NCI-H2227 (cell line): ENCODE data around the gene ICAM2.

Experiments
- DNase-seq: peaks from one replicate; lab custom pipeline; 2025; ENCODE audit not compliant: unreplicated experiment; lab: John Stamatoyannopoulos, UW

ICAM2 gene

GRCh38 chr17:64020056-64020766 is at the start of gene ICAM2:
ICAM2 (minus strand) TSS chr17:64020633; CDS start chr17:64006691, 13,942 bp downstream.
- DNase-seq: no peak

- DNase-seq: no peak
Measured at GRCh38 chr17:64070213-64070612, 49.8 kb upstream of the ICAM2 start.

DNA sequence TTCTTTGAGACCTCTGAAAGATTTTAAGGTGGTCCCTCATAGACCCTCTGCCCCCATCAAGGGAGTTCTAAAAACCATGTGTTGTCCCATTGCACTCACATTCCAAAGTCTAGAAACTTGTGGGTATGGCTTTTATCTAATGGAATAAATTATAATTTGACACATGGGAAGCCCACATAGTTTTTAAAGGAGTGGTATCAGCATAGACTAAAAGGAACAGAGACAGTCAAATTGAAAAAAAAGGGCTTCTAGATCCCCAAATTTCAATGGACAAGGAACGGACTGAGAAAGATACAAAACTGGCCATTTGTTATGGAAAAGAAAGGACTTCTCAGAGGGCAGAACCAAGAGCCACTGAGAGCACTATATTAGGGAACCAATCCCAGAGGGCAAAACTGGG is 48.7 kb upstream of the ICAM2 start:
- DNase-seq: no peak

GRCh38 chr17:64067657-64068056 is 47.2 kb upstream of the ICAM2 start:
- DNase-seq: no peak

GRCh38 chr17:64066716-64067115 is 46.3 kb upstream of the ICAM2 start:
- DNase-seq: no peak

DNA sequence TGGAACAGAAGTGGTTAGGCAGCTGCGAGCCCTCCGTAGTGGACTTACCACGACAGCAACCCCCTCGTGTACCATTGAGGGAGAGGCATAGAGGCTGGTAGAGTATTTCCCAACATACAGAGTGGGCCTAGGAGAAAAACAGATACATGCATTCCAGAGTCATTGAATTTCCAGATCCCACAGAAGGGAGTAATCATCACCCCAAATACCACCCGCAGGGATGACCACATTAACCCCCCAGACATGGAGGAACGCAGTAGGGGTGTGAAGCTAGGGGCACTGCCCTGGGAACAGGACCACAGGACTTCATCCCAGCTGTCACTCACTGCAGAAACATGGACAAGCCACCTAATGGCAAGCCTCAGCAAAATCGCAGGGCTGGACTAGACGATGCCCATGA is 44.7 kb upstream of the ICAM2 start:
- no peak for DNase-seq

DNA sequence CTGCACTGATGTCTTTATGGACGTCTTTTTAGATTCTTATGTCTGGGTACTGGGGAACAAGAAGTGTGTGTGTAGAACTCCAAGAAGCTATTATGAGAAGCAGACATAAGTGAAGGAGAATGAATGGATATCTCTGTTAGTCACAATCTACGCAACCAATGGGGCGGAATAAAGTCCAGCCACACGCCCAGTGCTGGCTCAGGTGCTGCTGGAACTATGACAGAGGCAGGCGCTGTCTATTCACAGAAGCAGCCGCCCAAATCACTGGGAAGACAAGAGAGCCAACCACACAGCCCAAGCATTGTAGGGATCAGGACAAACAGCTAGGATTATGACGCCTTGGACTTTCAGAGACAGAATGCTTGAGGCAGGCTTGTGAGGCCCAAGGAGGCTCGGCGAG is 43.9 kb upstream of the ICAM2 start:
- no peak for DNase-seq

GRCh38 chr17:64063766-64064224 is 43.4 kb upstream of the ICAM2 start:
- peak; percentile 11 for DNase-seq

- DNase-seq: no peak
Measured at GRCh38 chr17:64063088-64063487, 42.7 kb upstream of the ICAM2 start.

DNA sequence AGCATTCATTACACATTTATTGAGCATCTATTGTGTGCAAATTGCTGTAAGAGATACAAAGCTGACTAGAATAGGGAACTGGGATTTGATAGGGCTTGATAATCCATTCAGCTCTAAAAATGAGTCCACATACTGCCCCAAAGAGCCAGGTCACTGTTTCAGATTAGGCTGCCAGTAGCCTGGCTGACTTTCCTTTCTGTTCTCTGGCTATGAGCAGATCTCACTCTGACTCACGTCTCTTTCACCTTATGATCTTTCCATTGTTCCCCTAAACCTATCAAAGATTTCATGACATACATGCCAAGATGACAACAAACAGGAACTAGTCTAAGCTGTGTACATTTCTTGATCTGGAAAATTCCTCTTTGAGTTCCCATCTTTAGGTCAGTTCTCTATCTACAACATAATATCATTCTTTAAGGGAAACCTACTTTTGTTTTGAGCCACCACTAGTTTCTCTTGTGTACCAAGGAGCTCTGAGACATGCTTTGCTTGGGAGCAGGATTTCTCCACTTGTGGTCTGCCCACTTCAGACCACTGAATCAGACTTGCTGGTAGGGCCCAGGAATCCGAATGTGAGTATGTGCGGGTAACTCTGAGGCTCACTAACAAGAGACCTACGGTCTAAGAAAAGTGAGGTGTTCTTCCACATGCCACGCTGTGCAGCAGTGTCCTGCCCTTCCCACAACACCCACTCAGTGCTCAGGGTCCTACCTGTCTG is 40.9 kb upstream of the ICAM2 start:
- DNase-seq: no peak

- DNase-seq: no peak
Measured at GRCh38 chr17:64060331-64060730, 39.9 kb upstream of the ICAM2 start.

- no peak for DNase-seq
Measured at GRCh38 chr17:64059756-64060155, 39.3 kb upstream of the ICAM2 start.

DNA sequence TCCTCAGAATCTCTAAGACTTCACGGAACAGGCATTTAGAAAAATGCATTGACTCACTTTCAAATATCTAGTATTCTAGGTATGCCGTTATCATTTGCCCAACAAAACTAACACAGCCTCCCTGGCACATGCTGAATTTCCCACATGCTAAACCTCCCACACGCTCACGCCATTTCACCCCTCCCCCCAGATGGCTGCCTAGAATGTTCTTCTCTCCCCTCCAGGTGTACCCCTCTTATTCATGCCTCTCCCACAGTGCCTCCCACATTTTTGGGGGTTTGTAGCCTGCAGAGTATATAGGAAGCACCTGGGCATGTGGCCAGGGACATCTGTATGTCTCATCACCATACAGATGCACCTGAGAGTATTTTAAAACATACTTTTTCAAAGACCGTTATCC is 38.2 kb upstream of the ICAM2 start:
- DNase-seq: no peak

GRCh38 chr17:64057701-64058263 is 37.3 kb upstream of the ICAM2 start:
- no peak for DNase-seq

DNA sequence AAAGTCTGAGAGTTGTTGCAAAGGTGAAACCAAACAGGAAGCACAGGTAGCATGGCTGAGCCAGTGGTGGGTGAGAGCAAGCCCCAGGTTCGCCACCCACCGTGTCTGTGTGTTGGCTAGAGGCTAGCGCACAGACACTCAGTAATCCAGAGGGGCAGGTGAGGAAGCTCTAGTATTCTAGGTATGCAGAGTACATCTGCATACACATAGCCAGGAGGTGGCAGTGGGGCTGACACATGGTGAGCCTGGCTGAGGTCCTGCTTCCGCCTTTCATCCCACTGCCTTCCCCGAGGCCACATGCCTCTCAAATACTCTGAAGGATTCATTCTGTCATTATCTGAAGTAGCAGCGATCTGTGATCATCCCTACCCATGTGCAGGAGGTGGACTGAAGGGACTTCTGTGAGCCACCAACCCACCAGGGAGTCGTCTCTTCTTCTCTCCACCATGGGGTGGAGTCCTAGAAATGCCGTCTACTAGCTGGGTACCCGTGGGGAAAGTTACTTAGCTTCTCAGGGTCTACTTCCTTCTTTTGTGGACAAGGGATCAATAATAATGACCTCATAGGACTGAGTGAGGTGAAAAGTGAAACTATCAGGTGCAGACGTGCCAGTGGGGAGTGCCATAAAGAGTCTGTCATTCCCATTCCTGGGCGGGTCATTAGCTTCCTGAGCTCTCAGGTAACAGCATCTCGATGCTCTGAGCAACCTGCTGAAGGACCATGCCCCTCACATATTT is 36.0 kb upstream of the ICAM2 start:
- DNase-seq: no peak

DNA sequence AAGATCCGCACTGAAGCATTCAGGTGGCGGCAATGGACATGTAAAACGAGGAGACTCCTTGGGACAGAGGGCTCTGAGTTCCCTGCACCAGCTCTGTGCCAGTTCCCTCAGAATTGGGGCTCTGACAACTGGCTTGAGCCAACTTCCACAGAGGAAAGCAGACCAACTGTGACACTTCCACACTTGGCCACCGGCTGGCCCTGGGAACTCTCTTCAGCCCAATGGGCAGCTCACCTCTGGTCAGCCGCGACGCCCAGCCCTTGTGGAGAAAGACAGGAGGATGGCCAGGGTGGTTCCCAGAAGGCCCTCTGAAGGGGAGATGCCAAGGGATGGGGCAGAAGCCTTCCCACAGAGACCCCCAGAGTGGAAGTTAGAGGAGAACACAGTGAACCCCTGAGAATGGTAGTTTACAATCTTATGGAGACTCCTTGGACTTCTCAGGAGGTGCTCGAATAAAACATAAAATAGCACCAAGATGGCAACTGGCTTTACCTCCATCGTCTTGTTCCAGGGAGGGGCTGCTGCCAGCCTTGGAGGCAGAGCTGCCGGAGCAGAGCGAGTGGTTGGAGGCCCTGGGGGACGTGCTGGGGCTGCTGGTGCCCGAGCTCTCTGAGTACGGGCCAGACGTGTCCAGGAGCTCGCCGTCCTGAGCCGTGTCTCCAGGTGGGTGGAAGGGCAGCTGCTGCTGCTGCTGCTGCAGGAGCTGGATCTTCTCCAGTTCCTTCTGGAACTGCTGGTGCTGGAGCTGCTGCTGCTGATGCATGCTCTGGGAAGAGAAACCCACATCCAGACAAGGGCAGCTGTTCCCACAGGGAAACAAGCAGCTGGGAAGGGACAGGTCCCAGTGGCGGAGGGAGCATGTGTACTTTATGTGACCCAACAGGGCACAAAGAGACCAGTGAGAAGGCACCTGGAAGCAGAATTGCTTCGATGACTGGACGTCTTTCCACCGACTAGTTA is 35.0 kb upstream of the ICAM2 start:
- DNase-seq: no peak

DNA sequence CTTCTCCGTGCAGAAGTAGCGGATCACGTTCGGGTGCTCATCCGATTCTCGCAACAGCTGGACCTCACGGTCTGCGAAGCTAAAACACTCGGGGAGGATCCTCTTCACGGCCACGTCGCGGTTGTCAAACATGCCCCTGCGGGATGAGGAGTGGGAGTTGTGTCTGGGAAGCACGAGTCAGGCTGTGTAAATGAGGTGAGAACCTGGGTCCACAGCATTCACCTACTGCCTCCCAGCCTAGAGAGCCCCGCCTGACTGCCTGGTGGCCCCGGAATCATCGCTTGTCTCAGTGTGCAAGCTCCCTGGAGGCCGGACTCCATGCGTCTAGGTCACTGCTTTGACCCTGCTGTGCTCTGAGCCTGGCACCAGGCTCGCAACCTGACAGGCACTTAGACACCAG is 33.9 kb upstream of the ICAM2 start:
- DNase-seq: no peak

DNA sequence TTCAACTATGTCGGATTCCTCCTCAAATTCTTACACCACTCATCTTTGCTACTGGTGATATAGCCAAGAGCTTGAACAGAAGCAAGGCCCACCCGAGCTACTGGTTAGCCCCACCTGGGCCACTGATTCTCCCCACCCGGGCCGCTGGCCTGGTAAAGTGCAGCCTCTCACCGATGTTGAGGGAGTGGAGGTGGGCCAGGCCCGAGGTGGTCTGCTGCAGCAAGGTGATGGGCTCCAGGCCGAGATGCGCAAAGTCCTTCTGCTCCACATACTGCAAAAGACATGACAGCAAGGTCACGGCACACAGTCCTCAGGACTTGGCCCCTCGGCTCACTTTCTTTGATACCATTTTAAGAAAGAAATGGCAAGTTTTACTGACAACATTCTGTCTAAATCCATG is 32.7 kb upstream of the ICAM2 start:
- DNase-seq: no peak

DNA sequence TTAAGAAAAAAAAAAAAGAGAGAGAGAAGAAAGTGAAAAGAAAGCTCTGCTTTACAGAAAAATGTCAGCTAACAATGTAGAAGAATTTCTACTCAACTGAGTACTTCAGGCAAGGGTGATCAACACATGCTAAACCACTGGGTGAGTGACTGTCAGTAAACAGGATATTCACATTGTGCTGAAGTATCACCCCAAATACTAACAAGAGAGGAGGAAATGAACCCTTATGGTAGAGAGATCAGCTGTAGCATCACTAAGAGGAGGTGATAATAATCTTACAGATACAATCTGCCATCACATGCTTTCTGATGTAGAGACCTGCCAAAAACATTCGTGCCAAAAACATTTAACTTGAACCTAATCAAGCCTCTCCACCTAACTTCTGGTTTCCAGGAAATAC is 30.7 kb upstream of the ICAM2 start:
- DNase-seq: no peak

- no peak for DNase-seq
Measured at GRCh38 chr17:64048805-64049204, 28.4 kb upstream of the ICAM2 start.
